Thoracic aorta (tissue), 2 donors: ENCODE results near the gene ABCA6. TPM values are rescaled to one million over a fixed set of nuclear protein-coding genes. Genes with fewer than 3 reads are reported as not detected.

Experiments
- ATAC-seq: fragments of 150-250 bp; one replicate; pipeline ENCODE4 v1.8.0; 2017; ENCODE audit warnings: low read depth; ENCODE audit not compliant: insufficient number of reproducible peaks, low FRiP score
- DNase-seq: peaks from one replicate; pipeline ENCODE4 v3.0.0-alpha.2; 2020; ENCODE audit warnings: low spot score
- H3K27ac ChIP-seq, 2 donors: fragments of 200-600 bp; sonication (generic); 1 replicate in 1 of 2; 2 replicates in 1 of 2; pipeline ENCODE4 v1.5.1; 2016; ENCODE audit warnings: mild to moderate bottlenecking in 2 of 2, moderate library complexity in 2 of 2
- H3K27me3 ChIP-seq: fragments of 200-600 bp; sonication (generic); replicated peaks from 2 replicates; pipeline ENCODE4 v1.6.0; 2016; ENCODE audit warnings: mild to moderate bottlenecking; ENCODE audit not compliant: insufficient read depth
- H3K36me3 ChIP-seq: fragments of 200-600 bp; sonication (generic); one replicate; pipeline ENCODE4 v1.5.1; 2016
- H3K4me1 ChIP-seq, 2 donors: fragments of 200-600 bp; sonication (generic); 1 replicate in 1 of 2; 2 replicates in 1 of 2; pipeline versions ENCODE4 v1.5.1 to v1.6.0; 2016; ENCODE audit warnings: low read depth in 2 of 2, mild to moderate bottlenecking in 1 of 2; ENCODE audit not compliant: control insufficient read depth in 1 of 2
- H3K4me3 ChIP-seq: fragments of 200-600 bp; sonication (generic); 2 replicates; pipeline ENCODE4 v1.5.1; 2016; ENCODE audit warnings: mild to moderate bottlenecking
- H3K9me3 ChIP-seq: fragments of 200-600 bp; sonication (generic); 2 replicates; pipeline ENCODE4 v1.5.1; 2016
- total RNA-seq, 2 donors: library from RNA; depleted of rRNA; stranded (reverse); fragments of >200 nt; gene quantifications; one replicate each; pipeline versions ENCODE4 v1.1.0 to v1.2.3, GENCODE V29; 2016
- TF ChIP-seq, protein P1 (sequence below): fragments of 200-600 bp; sonication (generic); IDR thresholded peaks from one replicate; pipeline ENCODE4 v1.5.1; 2019; ENCODE audit warnings: antibody characterized with exemption

ABCA6 gene
- total RNA-seq, 2 donors from 2014 or later = 38.5 to 43.3 TPM

- no peak for ATAC-seq
Measured at GRCh38 chr17:69179227-69179952, 37.7 kb upstream of the ABCA6 start.

GRCh38 chr17:69176457-69176795 is 34.7 kb upstream of the ABCA6 start:
- ATAC-seq (no peak), DNase-seq (no peak)
- Histone ChIP-seq H3K36me3 (no peaks in the 10 kb centered on the region), H3K27ac (no peak overlapping the region), H3K4me1 (no peaks in the 10 kb centered on the region), H3K27me3 (no peaks in the 10 kb centered on the region), H3K9me3 (no peaks in the 10 kb centered on the region), H3K4me3 (no peak overlapping the region)
- TF ChIP-seq, protein P1, sequence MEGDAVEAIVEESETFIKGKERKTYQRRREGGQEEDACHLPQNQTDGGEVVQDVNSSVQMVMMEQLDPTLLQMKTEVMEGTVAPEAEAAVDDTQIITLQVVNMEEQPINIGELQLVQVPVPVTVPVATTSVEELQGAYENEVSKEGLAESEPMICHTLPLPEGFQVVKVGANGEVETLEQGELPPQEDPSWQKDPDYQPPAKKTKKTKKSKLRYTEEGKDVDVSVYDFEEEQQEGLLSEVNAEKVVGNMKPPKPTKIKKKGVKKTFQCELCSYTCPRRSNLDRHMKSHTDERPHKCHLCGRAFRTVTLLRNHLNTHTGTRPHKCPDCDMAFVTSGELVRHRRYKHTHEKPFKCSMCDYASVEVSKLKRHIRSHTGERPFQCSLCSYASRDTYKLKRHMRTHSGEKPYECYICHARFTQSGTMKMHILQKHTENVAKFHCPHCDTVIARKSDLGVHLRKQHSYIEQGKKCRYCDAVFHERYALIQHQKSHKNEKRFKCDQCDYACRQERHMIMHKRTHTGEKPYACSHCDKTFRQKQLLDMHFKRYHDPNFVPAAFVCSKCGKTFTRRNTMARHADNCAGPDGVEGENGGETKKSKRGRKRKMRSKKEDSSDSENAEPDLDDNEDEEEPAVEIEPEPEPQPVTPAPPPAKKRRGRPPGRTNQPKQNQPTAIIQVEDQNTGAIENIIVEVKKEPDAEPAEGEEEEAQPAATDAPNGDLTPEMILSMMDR = no peak

More at GRCh38 chr17:69179227-69179952, 37.7 kb upstream of the ABCA6 start:
- DNase-seq = no peak
- Histone ChIP-seq H3K4me3 (no peak overlapping the region), H3K27ac (no peak overlapping the region), H3K9me3 (no peaks in the 10 kb centered on the region), H3K4me1 (no peaks in the 10 kb centered on the region), H3K36me3 (no peaks in the 10 kb centered on the region), H3K27me3 (no peaks in the 10 kb centered on the region)
- TF ChIP-seq, protein P1 = no peak

DNA sequence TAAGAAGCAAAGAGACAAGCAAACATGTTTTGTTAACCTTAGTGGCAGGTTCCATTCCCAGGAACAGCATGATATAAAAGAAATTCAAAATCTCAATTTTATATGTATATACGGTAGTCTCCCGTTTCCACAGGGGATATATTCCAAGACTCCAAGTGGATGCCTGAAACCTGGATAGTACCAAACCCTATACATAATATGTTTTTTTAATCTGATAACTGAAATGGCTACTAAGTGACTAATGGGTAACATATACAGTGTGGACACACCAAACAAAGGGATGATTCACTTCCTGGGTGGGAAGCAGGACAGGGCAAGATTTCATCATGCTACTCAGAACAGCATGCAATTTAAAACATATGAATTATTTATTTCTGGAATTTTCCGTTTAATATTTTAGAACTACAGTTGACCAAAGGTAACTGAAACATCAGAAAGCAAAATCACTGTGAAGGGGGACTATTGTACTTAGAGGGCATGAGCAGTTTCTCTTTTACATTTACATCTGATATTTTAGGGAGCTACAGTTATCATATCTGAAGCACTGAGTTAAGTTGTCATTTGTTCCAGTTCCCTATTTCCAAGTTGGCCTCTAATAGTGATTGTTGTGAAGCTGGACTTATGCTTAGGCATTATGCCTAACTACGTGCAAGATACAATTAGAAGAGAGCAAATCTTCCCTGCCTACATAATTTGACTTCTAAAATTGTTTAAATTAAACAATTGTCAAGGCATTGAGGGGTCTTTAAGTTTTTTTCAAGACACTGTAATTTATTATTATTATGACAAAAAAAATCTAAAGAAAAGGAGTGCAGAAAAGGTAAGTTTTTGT is 34.1 kb upstream of the ABCA6 start:
- TF ChIP-seq, protein P1 = no peak
- no peak for ATAC-seq

DNA sequence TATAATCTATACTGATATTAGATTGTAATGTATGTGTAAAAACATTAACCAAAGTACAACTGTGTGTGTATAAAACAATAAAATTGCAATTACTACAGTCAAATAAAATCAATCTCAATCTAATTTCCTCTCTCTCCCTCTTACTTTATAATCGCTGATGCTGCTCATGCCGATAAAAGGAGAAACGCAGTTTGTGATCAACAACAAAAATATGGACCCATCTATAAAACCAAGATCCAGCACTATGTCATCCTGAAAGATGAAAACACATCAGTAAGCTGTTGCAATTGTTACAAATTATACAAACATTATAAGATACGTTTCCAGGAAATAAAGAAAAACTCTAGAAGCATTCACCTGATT is 33.5 kb upstream of the ABCA6 start:
- Histone ChIP-seq H3K9me3 (no peaks in the 10 kb centered on the region), H3K4me1 (no peaks in the 10 kb centered on the region), H3K4me3 (no peak overlapping the region), H3K36me3 (no peaks in the 10 kb centered on the region), H3K27ac (no peak overlapping the region), H3K27me3 (no peaks in the 10 kb centered on the region)
- TF ChIP-seq, protein P1 = no peak
- no peak for DNase-seq
- ATAC-seq = no peak

More for the DNA sequence above, 34.1 kb upstream of the ABCA6 start:
- no peak for DNase-seq
- Histone ChIP-seq H3K9me3 (no peaks in the 10 kb centered on the region), H3K27me3 (no peaks in the 10 kb centered on the region), H3K4me1 (no peaks in the 10 kb centered on the region), H3K36me3 (no peaks in the 10 kb centered on the region), H3K27ac (no peak overlapping the region), H3K4me3 (no peak overlapping the region)

- DNase-seq (no peak), ATAC-seq (no peak)
- H3K9me3 ChIP-seq = no peaks in the 10 kb centered on the region
- no peak overlapping the region for H3K27ac ChIP-seq
- H3K27me3 ChIP-seq = no peaks in the 10 kb centered on the region
- H3K4me3 ChIP-seq = no peak overlapping the region
- no peaks in the 10 kb centered on the region for H3K4me1 ChIP-seq
- H3K36me3 ChIP-seq = no peaks in the 10 kb centered on the region
- TF ChIP-seq, protein P1 = no peak
Measured at GRCh38 chr17:69173118-69173517, 31.4 kb upstream of the ABCA6 start.
